ENCODE measurements around the gene ATG16L1.

- no peak for TF ChIP-seq ZBTB44 (tag by site-specific recombination; IDR thresholded peaks at IDR 0.05)
- no peak for TF ChIP-seq ZNF639 (tag by site-specific recombination; IDR thresholded peaks at IDR 0.05)
- TF ChIP-seq CTCF (tag by site-specific recombination; IDR thresholded peaks at IDR 0.05), result no peak
- TF ChIP-seq BCL11A (tag by site-specific recombination; IDR thresholded peaks at IDR 0.05; ENCODE audit: low read depth), result no peak
- no peak for TF ChIP-seq ZNF2 (tag by site-specific recombination; IDR thresholded peaks at IDR 0.05)
- no peak for TF ChIP-seq ZNF274 (IDR thresholded peaks at IDR 0.05; ENCODE audit: low read length)
- no peak for TF ChIP-seq ZNF274 (tag by site-specific recombination; IDR thresholded peaks at IDR 0.05; ENCODE audit: borderline replicate concordance)
- no peak for TF ChIP-seq ZNF792 (tag by site-specific recombination; IDR thresholded peaks at IDR 0.05)
- no peak for TF ChIP-seq ZNF513 (tag by site-specific recombination; IDR thresholded peaks at IDR 0.05)
- TF ChIP-seq ZBTB20 (tag by site-specific recombination; IDR thresholded peaks at IDR 0.05), result no peak
- no peak for TF ChIP-seq ZNF521 (tag by site-specific recombination; IDR thresholded peaks at IDR 0.05)
Measured at GRCh38 chr2:233225230-233226068, 26.0 kb upstream of the ATG16L1 start.

Data from HEK293 (cell line).